Hepatocyte (in vitro differentiated cells): ENCODE results near the gene GAL. TPM values are rescaled to one million over a fixed set of nuclear protein-coding genes. Genes with fewer than 3 reads are reported as not detected.

ENCODE experiments used
- DNase-seq: peaks from one replicate; pipeline ENCODE4 v3.0.0-alpha.2; 2016; ENCODE audit warnings: low spot score
- H2AFZ ChIP-seq: fragments of 200-600 bp; sonication (generic); 2 replicates; pipeline ENCODE4 v1.6.0; 2016; ENCODE audit warnings: antibody characterized with exemption, mild to moderate bottlenecking
- H3K27ac ChIP-seq: fragments of 200-600 bp; sonication (generic); 2 replicates; pipeline ENCODE4 v1.5.1; 2016; ENCODE audit warnings: mild to moderate bottlenecking
- H3K27me3 ChIP-seq: fragments of 200-600 bp; sonication (generic); 2 replicates; pipeline ENCODE4 v1.6.1; 2016
- H3K36me3 ChIP-seq: fragments of 200-600 bp; sonication (generic); replicated peaks from 2 replicates; pipeline ENCODE4 v1.5.1; 2016; ENCODE audit warnings: low read depth; ENCODE audit not compliant: insufficient read depth
- H3K4me1 ChIP-seq: fragments of 200-600 bp; sonication (generic); 2 replicates; pipeline ENCODE4 v1.5.1; 2016; ENCODE audit warnings: mild to moderate bottlenecking, moderate library complexity; ENCODE audit not compliant: insufficient read depth
- H3K4me2 ChIP-seq: fragments of 200-600 bp; sonication (generic); 2 replicates; pipeline ENCODE4 v1.6.0; 2016
- H3K4me3 ChIP-seq: fragments of 200-600 bp; sonication (generic); 2 replicates; pipeline ENCODE4 v1.5.1; 2016; ENCODE audit warnings: mild to moderate bottlenecking
- H3K79me2 ChIP-seq: fragments of 200-600 bp; sonication (generic); 2 replicates; pipeline ENCODE4 v1.6.0; 2017; ENCODE audit warnings: mild to moderate bottlenecking
- H3K9me2 ChIP-seq: fragments of 200-600 bp; sonication (generic); replicated peaks from 2 replicates; pipeline ENCODE4 v1.6.0; 2017; ENCODE audit warnings: mild to moderate bottlenecking; ENCODE audit not compliant: insufficient read depth
- H3K9me3 ChIP-seq: fragments of 200-600 bp; sonication (generic); 2 replicates; pipeline ENCODE4 v1.5.1; 2016; ENCODE audit warnings: low read depth, mild to moderate bottlenecking
- H4K20me1 ChIP-seq: fragments of 200-600 bp; sonication (generic); 2 replicates; pipeline ENCODE4 v1.6.0; 2016; ENCODE audit warnings: mild to moderate bottlenecking; ENCODE audit not compliant: insufficient read depth, poor library complexity, severe bottlenecking
- EZH2 ChIP-seq: fragments of 200-600 bp; sonication (generic); IDR thresholded peaks from 2 replicates; pipeline ENCODE4 v1.6.1; 2016; ENCODE audit warnings: antibody characterized with exemption, mild to moderate bottlenecking, borderline replicate concordance
- EZH2phosphoT487 ChIP-seq: fragments of 200-600 bp; sonication (generic); IDR thresholded peaks from one replicate; pipeline ENCODE4 v1.6.1; 2018; ENCODE audit warnings: antibody characterized with exemption, mild to moderate bottlenecking, low read depth, moderate library complexity; ENCODE audit not compliant: unreplicated experiment, severe bottlenecking
- WGBS: methylation state at CpG from one replicate; pipeline ENCODE4 v1.1.6; 2016; ENCODE audit warnings: low lambda C conversion rate; ENCODE audit errors: missing lambda C conversion rate; 5-methylcytosine and 5-hydroxymethylcytosine counted together
- polyA plus RNA-seq: library from polyadenylated mRNA; unstranded; fragments of >200 nt; fragmentation: Nextera tagmentation; extraction: Ambion mirVana; gene quantifications from 2 replicates; pipeline ENCODE4 v1.2.1, GENCODE V29; 2016
- total RNA-seq: library from RNA; depleted of rRNA; stranded (reverse); fragments of >200 nt; gene quantifications from 2 replicates; pipeline ENCODE4 v1.2.3, GENCODE V29; 2014
- TF ChIP-seq, protein P1 (sequence below): fragments of 200-600 bp; sonication (generic); IDR thresholded peaks from 2 replicates; pipeline ENCODE4 v1.5.1; 2016; ENCODE audit warnings: antibody characterized with exemption, mild to moderate bottlenecking; ENCODE audit not compliant: poor library complexity

The GAL gene
- total and polyA plus RNA-seq, 2 experiments from 2014 or later, result 1.7 to 15.3 TPM

DNA sequence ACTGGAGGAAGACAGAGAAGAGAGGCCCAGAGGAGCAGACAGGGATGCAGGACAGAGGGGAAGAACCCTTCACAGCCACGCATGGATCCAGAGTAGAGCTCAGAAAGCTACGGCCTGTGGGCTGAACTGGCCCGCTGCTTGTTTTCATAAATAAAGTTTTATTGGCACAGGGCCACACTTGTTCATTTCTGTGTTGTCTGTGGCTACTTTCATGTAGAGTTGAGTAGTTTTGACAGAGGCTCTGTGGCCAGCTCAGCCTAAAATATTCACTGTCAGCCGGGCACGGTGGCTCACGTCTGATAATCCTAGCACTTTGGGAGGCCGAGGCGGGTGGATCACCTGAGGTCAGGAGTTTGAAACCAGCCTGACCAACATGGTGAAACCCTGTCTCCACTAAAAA, 26.2 kb upstream of the GAL start:
- H3K4me3 ChIP-seq, result no peak overlapping the region
- H3K27ac ChIP-seq, result no peak overlapping the region
- H3K9me3 ChIP-seq, result no peaks in the 10 kb centered on the region
- TF ChIP-seq, protein P1, sequence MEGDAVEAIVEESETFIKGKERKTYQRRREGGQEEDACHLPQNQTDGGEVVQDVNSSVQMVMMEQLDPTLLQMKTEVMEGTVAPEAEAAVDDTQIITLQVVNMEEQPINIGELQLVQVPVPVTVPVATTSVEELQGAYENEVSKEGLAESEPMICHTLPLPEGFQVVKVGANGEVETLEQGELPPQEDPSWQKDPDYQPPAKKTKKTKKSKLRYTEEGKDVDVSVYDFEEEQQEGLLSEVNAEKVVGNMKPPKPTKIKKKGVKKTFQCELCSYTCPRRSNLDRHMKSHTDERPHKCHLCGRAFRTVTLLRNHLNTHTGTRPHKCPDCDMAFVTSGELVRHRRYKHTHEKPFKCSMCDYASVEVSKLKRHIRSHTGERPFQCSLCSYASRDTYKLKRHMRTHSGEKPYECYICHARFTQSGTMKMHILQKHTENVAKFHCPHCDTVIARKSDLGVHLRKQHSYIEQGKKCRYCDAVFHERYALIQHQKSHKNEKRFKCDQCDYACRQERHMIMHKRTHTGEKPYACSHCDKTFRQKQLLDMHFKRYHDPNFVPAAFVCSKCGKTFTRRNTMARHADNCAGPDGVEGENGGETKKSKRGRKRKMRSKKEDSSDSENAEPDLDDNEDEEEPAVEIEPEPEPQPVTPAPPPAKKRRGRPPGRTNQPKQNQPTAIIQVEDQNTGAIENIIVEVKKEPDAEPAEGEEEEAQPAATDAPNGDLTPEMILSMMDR, result no peak
- TF ChIP-seq EZH2phosphoT487 (no peak), EZH2 (no peak)
- WGBS, result 94% methylated on average over 8 of the region's 8 CpGs
- H2AFZ ChIP-seq, result no peak overlapping the region
- no peaks in the 10 kb centered on the region for H3K9me2 ChIP-seq
- no peaks in the 10 kb centered on the region for H3K79me2 ChIP-seq
- H3K4me1 ChIP-seq, result peaks cover 9% of the 10 kb centered on the region
- DNase-seq, result no peak
- H3K27me3 ChIP-seq, result no peaks in the 10 kb centered on the region
- no peaks in the 10 kb centered on the region for H3K36me3 ChIP-seq
- no peaks in the 10 kb centered on the region for H4K20me1 ChIP-seq
- H3K4me2 ChIP-seq, result no peak overlapping the region

DNA sequence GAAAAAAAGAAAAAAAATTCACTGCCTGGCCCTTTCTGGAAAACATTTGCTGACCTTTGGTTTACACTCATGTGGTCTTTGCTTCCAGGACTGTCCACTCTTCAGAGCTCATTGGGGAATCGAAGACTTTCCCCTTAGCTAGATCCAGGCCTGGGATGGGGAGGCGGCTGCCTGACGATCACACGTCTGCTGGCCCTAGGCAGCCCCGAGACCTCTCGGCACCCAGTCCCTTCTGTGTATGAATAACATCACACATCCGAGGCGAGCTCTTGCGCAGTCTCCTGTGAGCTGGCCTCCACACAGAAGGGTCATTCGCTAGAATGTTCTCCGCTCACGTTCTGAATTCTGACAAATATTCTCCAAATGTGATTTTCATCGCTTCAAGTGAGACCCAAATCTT, 25.7 kb upstream of the GAL start:
- H3K27ac ChIP-seq, result peak overlapping the region; percentile 68
- no peak for DNase-seq
- H3K4me2 ChIP-seq, result no peak overlapping the region
- WGBS, result 79% methylated on average over 13 of the region's 13 CpGs
- no peaks in the 10 kb centered on the region for H3K79me2 ChIP-seq
- TF ChIP-seq EZH2, result no peak
- TF ChIP-seq, protein P1, result no peak
- TF ChIP-seq EZH2phosphoT487, result no peak
- H3K9me3 ChIP-seq, result no peaks in the 10 kb centered on the region
- no peaks in the 10 kb centered on the region for H4K20me1 ChIP-seq
- H3K36me3 ChIP-seq, result no peaks in the 10 kb centered on the region
- H3K4me3 ChIP-seq, result no peak overlapping the region
- no peak overlapping the region for H2AFZ ChIP-seq
- no peaks in the 10 kb centered on the region for H3K9me2 ChIP-seq
- H3K4me1 ChIP-seq, result peaks cover 9% of the 10 kb centered on the region
- no peaks in the 10 kb centered on the region for H3K27me3 ChIP-seq

DNA sequence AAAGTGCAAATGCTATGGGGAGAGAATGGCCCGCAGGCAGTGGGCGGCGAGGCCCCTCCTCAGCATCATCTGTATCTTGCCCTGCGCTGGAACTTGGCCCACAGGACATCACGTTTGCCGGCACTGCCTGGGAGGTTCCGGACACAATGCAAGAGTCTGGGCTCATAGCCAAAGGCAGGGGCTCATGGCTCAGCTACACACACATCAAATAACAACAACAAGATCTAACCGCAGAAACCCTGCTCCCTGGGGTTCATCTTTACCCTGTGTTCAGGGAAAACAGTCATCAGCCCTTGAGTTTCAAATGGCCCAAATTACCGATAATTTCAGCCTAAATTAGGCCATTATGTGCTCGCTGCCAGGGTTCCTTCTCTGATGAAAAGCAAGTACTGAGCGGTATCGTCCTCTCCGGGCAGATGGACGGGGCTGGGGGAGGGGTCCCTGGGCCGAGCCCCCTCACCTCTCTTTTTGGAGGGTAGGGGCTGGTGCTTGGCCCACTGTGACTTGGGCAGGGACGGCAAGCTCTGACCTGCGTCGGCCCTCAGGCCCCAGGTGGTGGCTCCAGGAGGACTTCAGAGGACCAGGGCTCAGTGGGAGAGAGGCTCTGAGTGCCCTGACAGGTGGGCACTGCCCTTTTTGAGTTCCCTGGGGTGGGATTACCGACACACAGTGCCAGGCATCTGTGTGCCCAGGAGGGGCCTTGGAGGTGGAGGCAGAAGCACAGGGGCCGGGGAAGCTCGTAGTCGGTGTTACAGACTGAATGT, 25.0 kb upstream of the GAL start:
- Histone ChIP-seq H3K36me3 (no peaks in the 10 kb centered on the region), H3K79me2 (no peaks in the 10 kb centered on the region), H3K27me3 (no peaks in the 10 kb centered on the region), H3K27ac (peak overlapping the region; percentile 72), H2AFZ (no peak overlapping the region), H3K9me3 (no peaks in the 10 kb centered on the region), H3K4me2 (peak overlapping the region; percentile 20), H3K4me3 (no peak overlapping the region), H3K9me2 (no peaks in the 10 kb centered on the region), H4K20me1 (no peaks in the 10 kb centered on the region), H3K4me1 (peaks cover 9% of the 10 kb centered on the region)
- no peak for TF ChIP-seq EZH2phosphoT487
- no peak for TF ChIP-seq EZH2
- TF ChIP-seq, protein P1, result no peak
- DNase-seq, result peak; percentile 85
- WGBS, result 63% methylated on average over 22 of the region's 22 CpGs
